NB4 (cell line): ENCODE data around the gene ITGB3.

Experiments
- DNase-seq: peaks from one replicate; pipeline ENCODE4 v3.0.0; 2010; ENCODE audit warnings: low read depth
- H3K4me3 ChIP-seq: one replicate; pipeline ENCODE4 v1.5.1; 2011; ENCODE audit warnings: mild to moderate bottlenecking, low read depth, low read length, moderate library complexity
- MYC ChIP-seq: IDR thresholded peaks from 2 replicates; pipeline ENCODE4 v1.6.1; 2011; ENCODE audit warnings: low read depth, low read length
- POLR2A ChIP-seq: IDR thresholded peaks from 2 replicates; pipeline ENCODE4 v1.6.1; 2011; ENCODE audit warnings: mild to moderate bottlenecking; ENCODE audit not compliant: insufficient read length; ENCODE audit errors: extremely low read depth
- TF ChIP-seq, protein P1 (sequence below): IDR thresholded peaks from 2 replicates; pipeline ENCODE4 v1.6.1; 2011; ENCODE audit warnings: low read depth, low read length
- TF ChIP-seq, protein P2 (sequence below): IDR thresholded peaks from one replicate; pipeline ENCODE4 v1.5.1; 2012; ENCODE audit warnings: low read depth, low read length

Gene ITGB3

DNA sequence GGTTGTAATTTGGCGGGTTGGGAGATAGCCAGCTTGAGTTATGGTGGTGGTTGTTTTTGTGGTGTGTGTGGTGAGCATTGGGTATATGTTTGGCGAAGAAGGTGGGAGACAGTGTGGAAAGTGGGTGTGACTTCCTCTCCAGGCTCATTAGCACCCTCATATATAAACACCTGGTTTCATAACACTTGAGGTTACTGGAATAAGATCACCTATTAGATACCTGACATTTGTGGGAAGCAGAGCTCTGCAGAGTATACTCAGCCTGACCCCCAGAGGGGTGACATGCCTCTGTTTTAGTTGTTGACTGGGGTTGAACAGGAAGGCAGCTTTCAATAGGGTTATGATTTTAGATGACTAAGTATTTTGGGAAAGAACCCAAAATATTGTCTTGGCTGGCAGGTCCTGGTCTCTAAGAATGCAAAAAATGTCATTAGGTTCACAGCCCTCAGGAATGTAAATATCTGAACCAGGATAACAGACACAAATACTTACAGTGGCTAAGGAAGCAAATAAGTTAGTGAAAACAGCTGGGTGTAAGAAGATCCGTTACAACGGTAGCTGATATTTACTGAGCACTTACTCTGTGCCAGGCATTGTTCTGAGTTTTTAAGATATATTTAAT lies 51.8 kb downstream of the ITGB3 start:
- H3K4me3 ChIP-seq = no peak overlapping the region
- no peak for DNase-seq
- TF ChIP-seq, protein P1, sequence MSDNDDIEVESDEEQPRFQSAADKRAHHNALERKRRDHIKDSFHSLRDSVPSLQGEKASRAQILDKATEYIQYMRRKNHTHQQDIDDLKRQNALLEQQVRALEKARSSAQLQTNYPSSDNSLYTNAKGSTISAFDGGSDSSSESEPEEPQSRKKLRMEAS = no peak

DNA sequence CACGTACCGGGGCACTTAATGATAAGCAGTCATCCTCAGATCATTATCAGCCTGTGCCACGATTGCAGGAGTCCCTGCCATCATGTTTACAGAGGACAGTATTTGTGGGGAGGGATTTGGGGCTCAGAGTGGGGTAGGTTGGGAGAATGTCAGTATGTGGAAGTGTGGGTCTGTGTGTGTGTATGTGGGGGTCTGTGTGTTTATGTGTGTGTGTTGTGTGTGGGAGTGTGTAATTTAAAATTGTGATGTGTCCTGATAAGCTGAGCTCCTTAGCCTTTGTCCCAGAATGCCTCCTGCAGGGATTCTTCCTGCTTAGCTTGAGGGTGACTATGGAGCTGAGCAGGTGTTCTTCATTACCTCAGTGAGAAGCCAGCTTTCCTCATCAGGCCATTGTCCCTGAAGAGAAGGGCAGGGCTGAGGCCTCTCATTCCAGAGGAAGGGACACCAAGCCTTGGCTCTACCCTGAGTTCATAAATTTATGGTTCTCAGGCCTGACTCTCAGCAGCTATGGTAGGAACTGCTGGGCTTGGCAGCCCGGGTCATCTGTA lies 56.6 kb downstream of the ITGB3 start:
- DNase-seq = no peak
- TF ChIP-seq, protein P2, sequence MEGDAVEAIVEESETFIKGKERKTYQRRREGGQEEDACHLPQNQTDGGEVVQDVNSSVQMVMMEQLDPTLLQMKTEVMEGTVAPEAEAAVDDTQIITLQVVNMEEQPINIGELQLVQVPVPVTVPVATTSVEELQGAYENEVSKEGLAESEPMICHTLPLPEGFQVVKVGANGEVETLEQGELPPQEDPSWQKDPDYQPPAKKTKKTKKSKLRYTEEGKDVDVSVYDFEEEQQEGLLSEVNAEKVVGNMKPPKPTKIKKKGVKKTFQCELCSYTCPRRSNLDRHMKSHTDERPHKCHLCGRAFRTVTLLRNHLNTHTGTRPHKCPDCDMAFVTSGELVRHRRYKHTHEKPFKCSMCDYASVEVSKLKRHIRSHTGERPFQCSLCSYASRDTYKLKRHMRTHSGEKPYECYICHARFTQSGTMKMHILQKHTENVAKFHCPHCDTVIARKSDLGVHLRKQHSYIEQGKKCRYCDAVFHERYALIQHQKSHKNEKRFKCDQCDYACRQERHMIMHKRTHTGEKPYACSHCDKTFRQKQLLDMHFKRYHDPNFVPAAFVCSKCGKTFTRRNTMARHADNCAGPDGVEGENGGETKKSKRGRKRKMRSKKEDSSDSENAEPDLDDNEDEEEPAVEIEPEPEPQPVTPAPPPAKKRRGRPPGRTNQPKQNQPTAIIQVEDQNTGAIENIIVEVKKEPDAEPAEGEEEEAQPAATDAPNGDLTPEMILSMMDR = no peak
- no peak for TF ChIP-seq MYC
- TF ChIP-seq, protein P1 = no peak
- TF ChIP-seq POLR2A = no peak
- H3K4me3 ChIP-seq = no peak overlapping the region

DNA sequence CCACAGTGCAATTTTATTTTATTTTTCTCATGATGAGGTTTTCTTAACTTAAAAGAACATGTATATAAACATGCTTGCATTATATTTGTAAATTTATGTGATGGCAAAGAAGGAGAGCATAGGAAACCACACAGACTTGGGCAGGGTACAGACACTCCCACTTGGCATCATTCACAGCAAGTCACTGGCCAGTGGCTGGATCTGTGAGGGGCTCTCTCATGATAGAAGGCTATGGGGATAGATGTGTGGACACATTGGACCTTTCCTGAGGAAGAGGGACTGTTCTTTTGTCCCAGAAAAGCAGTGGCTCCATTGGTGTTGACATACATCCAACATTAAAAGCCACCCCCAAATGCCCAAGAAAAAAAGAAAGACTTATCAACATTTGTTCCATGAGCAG lies 57.8 kb downstream of the ITGB3 start:
- TF ChIP-seq, protein P2 = no peak
- no peak for TF ChIP-seq POLR2A
- TF ChIP-seq, protein P1 = no peak
- TF ChIP-seq MYC = no peak
- H3K4me3 ChIP-seq = no peak overlapping the region
- DNase-seq = no peak

DNA sequence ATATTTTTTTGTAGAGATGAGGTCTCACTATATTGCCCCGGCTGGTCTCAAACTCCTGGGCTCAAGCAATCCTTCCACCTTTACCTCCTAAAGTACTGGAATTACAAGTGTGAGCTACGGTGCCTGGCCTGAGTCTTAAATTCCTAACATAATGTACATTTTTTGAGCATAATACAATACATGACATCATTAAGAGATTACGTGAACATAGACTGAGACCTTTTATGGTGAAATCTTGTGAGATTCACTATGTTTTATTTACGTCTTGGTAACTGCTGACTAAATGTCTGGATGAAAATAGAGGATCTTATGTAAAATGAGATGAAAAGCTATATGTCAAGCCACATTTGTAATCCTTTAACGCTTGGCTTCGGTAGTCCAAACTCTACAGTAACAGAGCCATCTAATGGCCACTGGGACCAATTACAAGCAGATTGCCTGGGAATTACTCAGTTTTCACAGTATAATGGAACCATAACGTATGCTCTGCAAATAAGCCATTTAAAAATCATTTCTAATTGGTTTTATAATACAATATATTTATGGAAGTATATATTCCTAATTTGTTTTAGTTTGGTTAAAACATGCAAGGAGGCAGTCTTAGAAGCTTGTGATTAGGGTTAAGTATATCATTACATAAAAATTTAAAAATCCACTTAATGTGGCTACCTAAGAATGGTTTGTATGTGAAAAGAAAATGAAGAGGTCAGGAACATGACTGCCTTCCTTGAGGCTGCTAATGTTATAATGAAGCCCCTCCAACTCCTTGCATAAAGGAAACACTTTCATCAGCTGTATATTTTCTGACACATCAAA lies 62.0 kb downstream of the ITGB3 start:
- H3K4me3 ChIP-seq = no peak overlapping the region
- DNase-seq = peak; percentile 77
- TF ChIP-seq, protein P2 = peak; percentile 67
- TF ChIP-seq, protein P1 = no peak

DNA sequence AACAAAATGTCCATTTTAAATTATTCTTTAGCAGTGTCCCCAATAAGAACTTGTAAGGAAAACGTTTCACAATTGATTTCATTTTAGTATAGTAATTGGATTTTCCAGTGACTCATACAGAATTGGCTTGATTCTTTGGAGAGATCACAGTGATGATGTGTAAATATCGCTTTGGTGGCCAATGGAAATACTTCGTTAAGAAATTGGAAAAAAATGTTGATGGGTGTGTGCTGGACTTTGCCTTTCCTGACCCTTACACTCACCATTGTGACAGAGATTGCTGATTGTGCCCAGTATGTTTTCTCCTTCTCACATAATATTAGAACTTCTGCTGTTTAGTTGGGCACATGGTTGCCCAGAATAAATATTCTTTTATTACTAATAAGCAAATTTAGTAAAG lies 62.7 kb downstream of the ITGB3 start:
- TF ChIP-seq POLR2A = no peak
- TF ChIP-seq MYC = no peak
- TF ChIP-seq, protein P1 = no peak
- TF ChIP-seq, protein P2 = no peak
- no peak for DNase-seq

DNA sequence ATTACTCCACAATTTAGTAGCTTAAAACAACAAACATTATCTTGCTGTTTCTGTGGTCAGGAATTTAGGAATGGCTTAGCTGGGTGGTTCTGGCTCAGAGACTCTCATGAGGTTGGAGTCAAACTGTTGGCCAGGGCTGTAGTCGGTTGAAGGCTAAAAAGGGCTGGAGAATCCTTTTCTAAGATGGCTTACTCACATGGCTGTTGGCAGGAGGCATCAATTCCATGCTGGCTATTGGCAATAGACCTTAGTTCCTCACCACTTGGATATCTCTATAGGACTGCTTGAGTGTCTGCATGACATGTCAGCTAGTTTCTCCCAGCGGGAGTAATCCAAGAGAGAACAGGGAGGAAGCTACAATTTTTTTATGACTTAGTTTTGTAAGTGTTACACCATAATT lies 63.5 kb downstream of the ITGB3 start:
- no peak overlapping the region for H3K4me3 ChIP-seq
- DNase-seq = no peak
- TF ChIP-seq, protein P1 = no peak
- TF ChIP-seq POLR2A = no peak
- TF ChIP-seq, protein P2 = no peak

More for the DNA sequence above, 62.7 kb downstream of the ITGB3 start:
- no peak overlapping the region for H3K4me3 ChIP-seq
